ENCODE data around the gene SULF2.

SULF2 gene

GRCh38 chr20:47757145-47758035, 27.9 kb downstream of the SULF2 start:
- Histone ChIP-seq H3K27me3 (ENCODE audit: control insufficient read depth, insufficient read depth, low read length) (no peaks in the 10 kb centered on the region), H3K27ac (no peak overlapping the region), H3K9me3 (ENCODE audit: control insufficient read depth, low read length) (no peaks in the 10 kb centered on the region), H3K4me1 (no peaks in the 10 kb centered on the region), H3K9ac (no peak overlapping the region), H3K79me2 (no peaks in the 10 kb centered on the region), H3K4me2 (ENCODE audit: low read length) (no peak overlapping the region), H2AFZ (no peak overlapping the region), H3K36me3 (ENCODE audit: control insufficient read depth, insufficient read depth, low read length) (no peaks in the 10 kb centered on the region), H3K4me3 (ENCODE audit: low read depth, low read length) (no peak overlapping the region)
- TF ChIP-seq, protein P1, sequence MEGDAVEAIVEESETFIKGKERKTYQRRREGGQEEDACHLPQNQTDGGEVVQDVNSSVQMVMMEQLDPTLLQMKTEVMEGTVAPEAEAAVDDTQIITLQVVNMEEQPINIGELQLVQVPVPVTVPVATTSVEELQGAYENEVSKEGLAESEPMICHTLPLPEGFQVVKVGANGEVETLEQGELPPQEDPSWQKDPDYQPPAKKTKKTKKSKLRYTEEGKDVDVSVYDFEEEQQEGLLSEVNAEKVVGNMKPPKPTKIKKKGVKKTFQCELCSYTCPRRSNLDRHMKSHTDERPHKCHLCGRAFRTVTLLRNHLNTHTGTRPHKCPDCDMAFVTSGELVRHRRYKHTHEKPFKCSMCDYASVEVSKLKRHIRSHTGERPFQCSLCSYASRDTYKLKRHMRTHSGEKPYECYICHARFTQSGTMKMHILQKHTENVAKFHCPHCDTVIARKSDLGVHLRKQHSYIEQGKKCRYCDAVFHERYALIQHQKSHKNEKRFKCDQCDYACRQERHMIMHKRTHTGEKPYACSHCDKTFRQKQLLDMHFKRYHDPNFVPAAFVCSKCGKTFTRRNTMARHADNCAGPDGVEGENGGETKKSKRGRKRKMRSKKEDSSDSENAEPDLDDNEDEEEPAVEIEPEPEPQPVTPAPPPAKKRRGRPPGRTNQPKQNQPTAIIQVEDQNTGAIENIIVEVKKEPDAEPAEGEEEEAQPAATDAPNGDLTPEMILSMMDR (IDR thresholded peaks at IDR 0.05) = no peak

DNA sequence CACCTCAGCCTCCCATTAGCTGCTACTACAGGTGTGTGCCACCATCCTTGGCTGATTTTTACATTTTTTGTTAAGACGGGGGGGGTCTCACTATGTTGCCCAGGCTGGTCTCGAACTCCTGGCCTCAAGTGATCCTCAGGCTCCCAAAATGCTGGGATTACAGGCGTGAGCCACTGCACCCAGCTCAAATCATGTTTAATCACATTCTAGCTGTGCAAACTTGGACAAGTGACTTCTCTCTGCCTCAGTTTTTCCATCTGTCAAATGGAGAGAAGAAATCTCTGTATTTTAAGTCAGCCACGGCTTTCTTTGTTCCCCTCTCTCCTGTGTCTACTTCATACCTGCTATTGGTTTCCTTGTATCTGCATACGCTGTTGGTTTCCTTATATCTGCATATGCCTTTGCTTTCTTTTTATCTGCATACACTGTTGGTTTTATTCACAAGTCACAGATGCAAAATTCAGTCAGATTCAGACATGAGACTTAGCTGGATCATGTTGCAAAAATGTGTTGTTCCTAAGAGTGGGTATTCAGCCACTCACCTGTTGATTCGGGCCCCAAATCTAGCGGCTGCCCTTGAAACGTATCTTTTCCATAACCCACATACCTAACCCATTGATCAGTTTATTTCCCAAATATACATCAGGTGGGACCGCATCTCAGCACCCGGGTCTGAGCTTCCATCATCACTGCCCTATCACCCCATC, 30.2 kb downstream of the SULF2 start:
- TF ChIP-seq, protein P1 (IDR thresholded peaks at IDR 0.05) = no peak
- Histone ChIP-seq H3K36me3 (ENCODE audit: control insufficient read depth, insufficient read depth, low read length) (no peaks in the 10 kb centered on the region), H3K79me2 (no peaks in the 10 kb centered on the region), H3K9ac (no peak overlapping the region), H3K9me3 (ENCODE audit: control insufficient read depth, low read length) (no peaks in the 10 kb centered on the region), H3K27me3 (ENCODE audit: control insufficient read depth, insufficient read depth, low read length) (no peaks in the 10 kb centered on the region), H3K4me1 (no peaks in the 10 kb centered on the region), H3K4me3 (ENCODE audit: low read depth, low read length) (no peak overlapping the region), H3K4me2 (ENCODE audit: low read length) (no peak overlapping the region), H2AFZ (no peak overlapping the region), H3K27ac (no peak overlapping the region)

- H3K9me3 ChIP-seq (ENCODE audit: control insufficient read depth, low read length) = no peaks in the 10 kb centered on the region
- no peaks in the 10 kb centered on the region for H3K27me3 ChIP-seq (ENCODE audit: control insufficient read depth, insufficient read depth, low read length)
- no peak overlapping the region for H3K9ac ChIP-seq
- no peak overlapping the region for H3K27ac ChIP-seq
- H3K4me1 ChIP-seq = no peaks in the 10 kb centered on the region
- no peak overlapping the region for H2AFZ ChIP-seq
- H3K4me2 ChIP-seq (ENCODE audit: low read length) = no peak overlapping the region
- TF ChIP-seq, protein P1 (IDR thresholded peaks at IDR 0.05) = no peak
- H3K79me2 ChIP-seq = no peaks in the 10 kb centered on the region
- no peaks in the 10 kb centered on the region for H3K36me3 ChIP-seq (ENCODE audit: control insufficient read depth, insufficient read depth, low read length)
- no peak overlapping the region for H3K4me3 ChIP-seq (ENCODE audit: low read depth, low read length)
Observed at GRCh38 chr20:47754388-47754715, 30.9 kb downstream of the SULF2 start.

GRCh38 chr20:47753576-47754387, 31.5 kb downstream of the SULF2 start:
- Histone ChIP-seq H3K27me3 (ENCODE audit: control insufficient read depth, insufficient read depth, low read length) (no peaks in the 10 kb centered on the region), H3K79me2 (no peaks in the 10 kb centered on the region), H3K27ac (no peak overlapping the region), H3K9ac (no peak overlapping the region), H3K4me2 (ENCODE audit: low read length) (no peak overlapping the region), H3K36me3 (ENCODE audit: control insufficient read depth, insufficient read depth, low read length) (no peaks in the 10 kb centered on the region), H2AFZ (no peak overlapping the region), H3K4me3 (ENCODE audit: low read depth, low read length) (no peak overlapping the region), H3K4me1 (no peaks in the 10 kb centered on the region), H3K9me3 (ENCODE audit: control insufficient read depth, low read length) (no peaks in the 10 kb centered on the region)
- TF ChIP-seq, protein P1 (IDR thresholded peaks at IDR 0.05) = no peak

Measured in parathyroid adenoma (tissue), 2 donors.